ENCODE results near the gene DDX54. TPM values are rescaled to one million over a fixed set of nuclear protein-coding genes. Genes with fewer than 3 reads are reported as not detected.
A peak's percentile ranks its signal among the peaks of the same experiment; 100 is the strongest.

Gene DDX54
- total RNA-seq, 1 experiment from 2014 or later = 151 TPM

DNA sequence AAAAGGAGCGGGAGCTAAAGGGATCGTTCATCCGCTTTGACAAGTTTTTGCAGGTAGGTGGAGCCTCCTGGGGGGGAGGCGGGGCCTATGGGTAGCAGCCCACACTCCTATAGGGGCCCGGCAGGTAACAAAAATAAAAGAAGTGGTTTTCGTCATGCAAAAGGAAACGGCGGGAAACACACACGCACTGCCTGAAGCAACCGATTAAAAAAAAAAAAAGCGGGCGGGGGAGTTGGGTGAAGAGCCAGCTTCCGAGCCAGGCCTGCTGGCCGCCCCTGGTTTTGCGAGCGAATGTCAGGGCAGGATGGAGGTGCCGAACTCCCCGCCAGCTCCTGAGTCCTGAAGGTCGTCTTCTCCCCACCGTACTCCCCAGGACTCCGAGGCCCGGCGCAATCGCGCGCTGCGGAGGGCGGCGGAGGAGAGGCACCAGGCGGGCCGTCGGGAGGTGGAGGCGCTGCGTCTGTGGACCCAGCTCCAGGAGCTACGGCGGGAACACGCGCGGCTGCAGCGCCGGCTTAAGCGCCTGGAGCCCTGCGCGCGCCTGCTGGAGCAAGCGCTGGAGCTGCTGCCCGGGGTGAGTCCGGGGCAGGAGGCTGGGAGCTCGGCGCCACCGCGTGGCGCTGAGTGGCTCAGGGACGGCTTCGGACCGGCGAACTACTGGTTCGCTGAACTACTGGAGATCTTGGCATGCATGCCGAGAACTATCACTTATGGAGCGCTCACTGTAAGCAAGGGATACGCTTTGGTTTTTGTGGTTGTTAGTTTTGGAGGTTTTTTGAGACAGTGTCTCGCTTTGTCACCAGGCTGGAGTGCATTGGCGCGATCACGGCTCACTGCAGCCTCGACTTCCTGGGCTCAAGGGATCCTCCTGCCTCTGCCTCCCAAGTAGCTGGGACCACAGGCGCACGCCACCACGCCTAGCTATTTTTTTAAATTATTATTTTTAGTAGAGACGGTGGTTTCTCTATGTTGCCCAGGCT lies 32.2 kb downstream of the DDX54 start (continued):
- no peak for TF ChIP-seq JUN (CRISPR knock-in tag; IDR thresholded peaks at IDR 0.05)
- no peak for TF ChIP-seq ZNF232 (CRISPR knock-in tag; IDR thresholded peaks at IDR 0.05)
- peak; percentile 52; the same call in 1 of the 2 replicates for TF ChIP-seq MYBL2 (CRISPR knock-in tag; IDR thresholded peaks at IDR 0.05)
- TF ChIP-seq CREB1 (CRISPR knock-in tag; IDR thresholded peaks at IDR 0.05) = no peak
- TF ChIP-seq TP53 (CRISPR knock-in tag; IDR thresholded peaks at IDR 0.05) = no peak
- TF ChIP-seq FOXP1 (CRISPR knock-in tag; IDR thresholded peaks at IDR 0.05; ENCODE audit: borderline replicate concordance) = peak; percentile 46; the same call in 1 of the 2 replicates
- TF ChIP-seq, protein P1, sequence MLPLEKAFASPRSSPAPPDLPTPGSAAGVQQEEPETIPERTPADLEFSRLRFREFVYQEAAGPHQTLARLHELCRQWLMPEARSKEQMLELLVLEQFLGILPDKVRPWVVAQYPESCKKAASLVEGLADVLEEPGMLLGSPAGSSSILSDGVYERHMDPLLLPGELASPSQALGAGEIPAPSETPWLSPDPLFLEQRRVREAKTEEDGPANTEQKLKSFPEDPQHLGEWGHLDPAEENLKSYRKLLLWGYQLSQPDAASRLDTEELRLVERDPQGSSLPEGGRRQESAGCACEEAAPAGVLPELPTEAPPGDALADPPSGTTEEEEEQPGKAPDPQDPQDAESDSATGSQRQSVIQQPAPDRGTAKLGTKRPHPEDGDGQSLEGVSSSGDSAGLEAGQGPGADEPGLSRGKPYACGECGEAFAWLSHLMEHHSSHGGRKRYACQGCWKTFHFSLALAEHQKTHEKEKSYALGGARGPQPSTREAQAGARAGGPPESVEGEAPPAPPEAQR (CRISPR knock-in tag; IDR thresholded peaks at IDR 0.05) = no peak
- TF ChIP-seq, protein P2, sequence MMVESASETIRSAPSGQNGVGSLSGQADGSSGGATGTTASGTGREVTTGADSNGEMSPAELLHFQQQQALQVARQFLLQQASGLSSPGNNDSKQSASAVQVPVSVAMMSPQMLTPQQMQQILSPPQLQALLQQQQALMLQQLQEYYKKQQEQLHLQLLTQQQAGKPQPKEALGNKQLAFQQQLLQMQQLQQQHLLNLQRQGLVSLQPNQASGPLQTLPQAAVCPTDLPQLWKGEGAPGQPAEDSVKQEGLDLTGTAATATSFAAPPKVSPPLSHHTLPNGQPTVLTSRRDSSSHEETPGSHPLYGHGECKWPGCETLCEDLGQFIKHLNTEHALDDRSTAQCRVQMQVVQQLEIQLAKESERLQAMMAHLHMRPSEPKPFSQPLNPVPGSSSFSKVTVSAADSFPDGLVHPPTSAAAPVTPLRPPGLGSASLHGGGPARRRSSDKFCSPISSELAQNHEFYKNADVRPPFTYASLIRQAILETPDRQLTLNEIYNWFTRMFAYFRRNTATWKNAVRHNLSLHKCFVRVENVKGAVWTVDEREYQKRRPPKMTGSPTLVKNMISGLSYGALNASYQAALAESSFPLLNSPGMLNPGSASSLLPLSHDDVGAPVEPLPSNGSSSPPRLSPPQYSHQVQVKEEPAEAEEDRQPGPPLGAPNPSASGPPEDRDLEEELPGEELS (CRISPR knock-in tag; IDR thresholded peaks at IDR 0.05) = no peak
- no peak for TF ChIP-seq OVOL2 (CRISPR knock-in tag; IDR thresholded peaks at IDR 0.05; ENCODE audit: borderline replicate concordance)
- TF ChIP-seq, protein P3, sequence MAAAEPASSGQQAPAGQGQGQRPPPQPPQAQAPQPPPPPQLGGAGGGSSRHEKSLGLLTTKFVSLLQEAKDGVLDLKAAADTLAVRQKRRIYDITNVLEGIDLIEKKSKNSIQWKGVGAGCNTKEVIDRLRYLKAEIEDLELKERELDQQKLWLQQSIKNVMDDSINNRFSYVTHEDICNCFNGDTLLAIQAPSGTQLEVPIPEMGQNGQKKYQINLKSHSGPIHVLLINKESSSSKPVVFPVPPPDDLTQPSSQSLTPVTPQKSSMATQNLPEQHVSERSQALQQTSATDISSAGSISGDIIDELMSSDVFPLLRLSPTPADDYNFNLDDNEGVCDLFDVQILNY (CRISPR knock-in tag; IDR thresholded peaks at IDR 0.05) = no peak
- TF ChIP-seq TEAD4 (CRISPR knock-in tag; IDR thresholded peaks at IDR 0.05) = no peak
- TF ChIP-seq MXD4 (CRISPR knock-in tag; IDR thresholded peaks at IDR 0.05; ENCODE audit: borderline replicate concordance) = no peak
- 0 out of 2 replicates have a peak, but pooled peaks have one; percentile 24 for TF ChIP-seq ZBTB21 (CRISPR knock-in tag; IDR thresholded peaks at IDR 0.05; ENCODE audit: borderline replicate concordance)
- TF ChIP-seq, protein P4, sequence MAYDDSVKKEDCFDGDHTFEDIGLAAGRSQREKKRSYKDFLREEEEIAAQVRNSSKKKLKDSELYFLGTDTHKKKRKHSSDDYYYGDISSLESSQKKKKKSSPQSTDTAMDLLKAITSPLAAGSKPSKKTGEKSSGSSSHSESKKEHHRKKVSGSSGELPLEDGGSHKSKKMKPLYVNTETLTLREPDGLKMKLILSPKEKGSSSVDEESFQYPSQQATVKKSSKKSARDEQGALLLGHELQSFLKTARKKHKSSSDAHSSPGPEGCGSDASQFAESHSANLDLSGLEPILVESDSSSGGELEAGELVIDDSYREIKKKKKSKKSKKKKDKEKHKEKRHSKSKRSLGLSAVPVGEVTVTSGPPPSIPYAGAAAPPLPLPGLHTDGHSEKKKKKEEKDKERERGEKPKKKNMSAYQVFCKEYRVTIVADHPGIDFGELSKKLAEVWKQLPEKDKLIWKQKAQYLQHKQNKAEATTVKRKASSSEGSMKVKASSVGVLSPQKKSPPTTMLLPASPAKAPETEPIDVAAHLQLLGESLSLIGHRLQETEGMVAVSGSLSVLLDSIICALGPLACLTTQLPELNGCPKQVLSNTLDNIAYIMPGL (CRISPR knock-in tag; IDR thresholded peaks at IDR 0.05) = peak; percentile 79; the same call in 1 of the 2 replicates
- no peak for TF ChIP-seq SMAD3 (CRISPR knock-in tag; IDR thresholded peaks at IDR 0.05; ENCODE audit: borderline replicate concordance)
- no peak for TF ChIP-seq EMX1 (CRISPR knock-in tag; IDR thresholded peaks at IDR 0.05)
- no peak for TF ChIP-seq NR1H2 (CRISPR knock-in tag; IDR thresholded peaks at IDR 0.05)
- TF ChIP-seq, protein P5, sequence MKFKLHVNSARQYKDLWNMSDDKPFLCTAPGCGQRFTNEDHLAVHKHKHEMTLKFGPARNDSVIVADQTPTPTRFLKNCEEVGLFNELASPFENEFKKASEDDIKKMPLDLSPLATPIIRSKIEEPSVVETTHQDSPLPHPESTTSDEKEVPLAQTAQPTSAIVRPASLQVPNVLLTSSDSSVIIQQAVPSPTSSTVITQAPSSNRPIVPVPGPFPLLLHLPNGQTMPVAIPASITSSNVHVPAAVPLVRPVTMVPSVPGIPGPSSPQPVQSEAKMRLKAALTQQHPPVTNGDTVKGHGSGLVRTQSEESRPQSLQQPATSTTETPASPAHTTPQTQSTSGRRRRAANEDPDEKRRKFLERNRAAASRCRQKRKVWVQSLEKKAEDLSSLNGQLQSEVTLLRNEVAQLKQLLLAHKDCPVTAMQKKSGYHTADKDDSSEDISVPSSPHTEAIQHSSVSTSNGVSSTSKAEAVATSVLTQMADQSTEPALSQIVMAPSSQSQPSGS (CRISPR knock-in tag; IDR thresholded peaks at IDR 0.05; ENCODE audit: borderline replicate concordance, low read depth) = no peak

Data from WTC11 (cell line).